Measurements from ENCODE around the gene GRIN2A. TPM values are rescaled to one million over a fixed set of nuclear protein-coding genes. Genes with fewer than 3 reads are reported as not detected.

Gene GRIN2A
- polyA plus RNA-seq, 4 donors, result 0.13 to 0.27 (median 0.19) TPM; not detected in 1

DNA sequence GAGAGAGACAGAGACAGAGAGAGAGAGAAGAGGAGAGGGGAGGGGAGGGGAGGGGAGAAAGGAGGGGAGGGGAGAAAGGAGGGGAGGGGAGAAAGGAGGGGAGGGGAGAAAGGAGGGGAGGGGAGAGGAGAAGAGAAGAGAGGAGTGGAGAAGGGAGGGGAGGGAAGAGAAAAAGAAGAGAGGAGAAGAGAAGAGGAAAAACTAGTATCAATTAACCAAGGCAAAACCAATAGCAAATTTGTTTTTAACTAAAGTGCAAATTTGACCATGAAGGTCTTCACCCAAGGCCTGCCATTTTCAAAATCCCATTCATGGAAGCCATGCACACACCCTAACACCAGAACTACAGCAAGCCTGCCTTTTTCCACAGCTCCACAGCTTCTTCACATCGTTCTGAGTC is 16.6 kb downstream of the GRIN2A start:
- no peak overlapping the region for H3K27ac ChIP-seq (ENCODE audit: low read depth in 1 of 3, low read length in 2 of 3)
- FAIRE-seq (no peak), DNase-seq (no peak)
- no peak overlapping the region for H3K4me3 ChIP-seq (ENCODE audit: low read depth in 1 of 3, low read length in 3 of 3)
- no peaks in the 10 kb centered on the region for H3K36me3 ChIP-seq (ENCODE audit: control insufficient read depth in 3 of 3, insufficient read depth in 2 of 3, low read depth in 1 of 3, low read length in 3 of 3)
- H3K27me3 ChIP-seq (ENCODE audit: control insufficient read depth in 3 of 3, insufficient read depth in 3 of 3, low read length in 3 of 3), result peaks cover 0 to 3% (median 0%) of the 10 kb centered on the region in 3 donors
- peaks cover 0 to 2% (median 0%) of the 10 kb centered on the region in 3 donors for H3K4me1 ChIP-seq (ENCODE audit: control insufficient read depth in 3 of 3, insufficient read depth in 2 of 3, low read depth in 1 of 3, low read length in 2 of 3)
- H3K9me3 ChIP-seq (ENCODE audit: control insufficient read depth in 2 of 2, insufficient read depth in 1 of 2, low read depth in 1 of 2, low read length in 1 of 2), result peaks cover 0 to 6% of the 10 kb centered on the region in 2 donors
- 70 to 82% (median 77%) methylated on average over 1 of the region's 1 CpG for WGBS, 3 donors

DNA sequence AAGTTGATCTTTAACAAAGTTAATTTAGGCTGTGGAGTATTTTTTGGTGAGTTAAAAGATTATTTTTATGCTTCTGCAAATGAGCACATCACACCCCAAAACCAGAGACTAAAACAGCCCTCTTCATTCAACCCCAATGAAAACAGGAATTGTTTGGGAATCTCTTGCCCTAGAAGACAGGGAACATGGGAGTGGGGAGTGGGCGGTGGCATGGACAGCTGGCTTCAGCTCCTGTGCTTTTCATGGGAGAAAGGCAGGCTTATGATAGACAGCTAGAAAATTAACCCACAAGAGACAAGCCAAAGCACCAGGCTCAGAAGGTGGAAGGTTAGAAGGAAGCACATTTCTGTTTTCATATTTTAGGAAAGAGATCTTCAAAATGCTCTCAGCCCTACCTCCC is 19.2 kb downstream of the GRIN2A start:
- FAIRE-seq, result no peak
- peaks cover 0 to 6% of the 10 kb centered on the region in 2 donors for H3K9me3 ChIP-seq (ENCODE audit: control insufficient read depth in 2 of 2, insufficient read depth in 1 of 2, low read depth in 1 of 2, low read length in 1 of 2)

DNA sequence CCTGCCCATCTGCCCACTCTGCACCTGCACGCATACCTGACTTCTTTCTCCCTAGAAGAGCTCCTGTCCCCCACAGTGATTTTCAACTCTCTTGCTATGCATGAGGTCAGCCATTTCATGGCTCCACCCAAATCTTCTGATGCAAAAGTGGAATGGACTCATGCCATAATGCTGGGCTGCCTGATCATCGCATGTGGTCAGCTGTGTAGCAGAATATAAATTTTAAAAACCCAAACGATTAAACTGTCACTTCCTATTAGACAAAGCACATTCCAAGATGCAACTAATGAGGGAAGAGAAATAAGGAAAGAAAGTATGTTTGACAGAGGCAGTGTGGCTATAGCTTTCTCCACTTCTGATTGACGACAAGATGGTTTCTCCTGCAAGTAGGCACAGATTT is 26.1 kb downstream of the GRIN2A start:
- FAIRE-seq, result no peak
- Histone ChIP-seq H3K36me3 (ENCODE audit: control insufficient read depth in 3 of 3, insufficient read depth in 2 of 3, low read depth in 1 of 3, low read length in 3 of 3) (no peaks in the 10 kb centered on the region), H3K27ac (ENCODE audit: low read depth in 1 of 3, low read length in 2 of 3) (no peak overlapping the region), H3K4me1 (ENCODE audit: control insufficient read depth in 3 of 3, insufficient read depth in 2 of 3, low read depth in 1 of 3, low read length in 2 of 3) (no peaks in the 10 kb centered on the region), H3K4me3 (ENCODE audit: low read depth in 1 of 3, low read length in 3 of 3) (no peak overlapping the region), H3K9me3 (ENCODE audit: control insufficient read depth in 2 of 2, insufficient read depth in 1 of 2, low read depth in 1 of 2, low read length in 1 of 2) (no peaks in the 10 kb centered on the region), H3K27me3 (ENCODE audit: control insufficient read depth in 3 of 3, insufficient read depth in 3 of 3, low read length in 3 of 3) (no peaks in the 10 kb centered on the region)
- 85 to 97% (median 90%) methylated on average over 4 of the region's 4 CpGs for WGBS, 3 donors
- DNase-seq, result no peak

More for the DNA sequence above, 19.2 kb downstream of the GRIN2A start:
- WGBS, 3 donors, result 41 to 68% (median 59%) methylated on average over 1 of the region's 1 CpG
- DNase-seq, result no peak
- Histone ChIP-seq H3K27me3 (ENCODE audit: control insufficient read depth in 3 of 3, insufficient read depth in 3 of 3, low read length in 3 of 3) (peaks cover 0 to 3% (median 0%) of the 10 kb centered on the region in 3 donors), H3K27ac (ENCODE audit: low read depth in 1 of 3, low read length in 2 of 3) (no peak overlapping the region), H3K4me3 (ENCODE audit: low read depth in 1 of 3, low read length in 3 of 3) (no peak overlapping the region), H3K4me1 (ENCODE audit: control insufficient read depth in 3 of 3, insufficient read depth in 2 of 3, low read depth in 1 of 3, low read length in 2 of 3) (no peaks in the 10 kb centered on the region), H3K36me3 (ENCODE audit: control insufficient read depth in 3 of 3, insufficient read depth in 2 of 3, low read depth in 1 of 3, low read length in 3 of 3) (no peaks in the 10 kb centered on the region)

- Histone ChIP-seq H3K4me1 (ENCODE audit: control insufficient read depth in 3 of 3, insufficient read depth in 2 of 3, low read depth in 1 of 3, low read length in 2 of 3) (no peaks in the 10 kb centered on the region), H3K9me3 (ENCODE audit: control insufficient read depth in 2 of 2, insufficient read depth in 1 of 2, low read depth in 1 of 2, low read length in 1 of 2) (no peaks in the 10 kb centered on the region), H3K27ac (ENCODE audit: low read depth in 1 of 3, low read length in 2 of 3) (no peak overlapping the region), H3K36me3 (ENCODE audit: control insufficient read depth in 3 of 3, insufficient read depth in 2 of 3, low read depth in 1 of 3, low read length in 3 of 3) (no peaks in the 10 kb centered on the region), H3K4me3 (ENCODE audit: low read depth in 1 of 3, low read length in 3 of 3) (no peak overlapping the region), H3K27me3 (ENCODE audit: control insufficient read depth in 3 of 3, insufficient read depth in 3 of 3, low read length in 3 of 3) (no peaks in the 10 kb centered on the region)
- 22 to 55% (median 44%) methylated on average over 2 of the region's 2 CpGs for WGBS, 3 donors
- FAIRE-seq (no peak), DNase-seq (no peak)
Measured at GRCh38 chr16:10154389-10154788, 27.8 kb downstream of the GRIN2A start.

- H3K4me1 ChIP-seq (ENCODE audit: control insufficient read depth in 3 of 3, insufficient read depth in 2 of 3, low read depth in 1 of 3, low read length in 2 of 3), result no peaks in the 10 kb centered on the region
- DNase-seq, result no peak
- H3K9me3 ChIP-seq (ENCODE audit: control insufficient read depth in 2 of 2, insufficient read depth in 1 of 2, low read depth in 1 of 2, low read length in 1 of 2), result no peaks in the 10 kb centered on the region
- FAIRE-seq, result no peak
- no peaks in the 10 kb centered on the region for H3K27me3 ChIP-seq (ENCODE audit: control insufficient read depth in 3 of 3, insufficient read depth in 3 of 3, low read length in 3 of 3)
- no peak overlapping the region for H3K27ac ChIP-seq (ENCODE audit: low read depth in 1 of 3, low read length in 2 of 3)
- whole genome bisulfite sequencing, 3 donors, result 84 to 90% (median 88%) methylated on average over 8 of the region's 8 CpGs
- H3K4me3 ChIP-seq (ENCODE audit: low read depth in 1 of 3, low read length in 3 of 3), result no peak overlapping the region
- no peaks in the 10 kb centered on the region for H3K36me3 ChIP-seq (ENCODE audit: control insufficient read depth in 3 of 3, insufficient read depth in 2 of 3, low read depth in 1 of 3, low read length in 3 of 3)
Measured at GRCh38 chr16:10153985-10154384, 28.2 kb downstream of the GRIN2A start.

DNA sequence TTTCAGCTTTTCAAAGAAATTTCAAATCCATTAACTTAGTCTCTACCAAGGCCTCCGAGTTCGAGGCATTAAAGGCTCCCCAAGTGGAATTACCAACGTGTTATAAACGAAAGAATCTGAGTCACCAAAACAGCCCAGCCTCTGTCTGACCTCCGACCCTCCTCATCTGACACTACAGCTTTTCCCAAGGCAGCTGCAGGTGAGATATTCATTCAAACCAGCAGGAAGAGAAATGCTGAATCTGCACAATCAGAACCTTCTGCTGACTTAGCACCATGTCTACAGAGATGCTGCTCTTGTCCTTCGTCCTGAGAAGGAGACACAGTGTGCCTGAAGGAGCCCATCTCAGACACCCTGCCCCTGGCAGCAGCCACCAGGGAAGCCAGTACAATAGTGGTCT is 30.5 kb downstream of the GRIN2A start:
- Histone ChIP-seq H3K27ac (ENCODE audit: low read depth in 1 of 3, low read length in 2 of 3) (no peak overlapping the region), H3K9me3 (ENCODE audit: control insufficient read depth in 2 of 2, insufficient read depth in 1 of 2, low read depth in 1 of 2, low read length in 1 of 2) (no peaks in the 10 kb centered on the region), H3K27me3 (ENCODE audit: control insufficient read depth in 3 of 3, insufficient read depth in 3 of 3, low read length in 3 of 3) (no peaks in the 10 kb centered on the region), H3K4me1 (ENCODE audit: control insufficient read depth in 3 of 3, insufficient read depth in 2 of 3, low read depth in 1 of 3, low read length in 2 of 3) (no peaks in the 10 kb centered on the region), H3K36me3 (ENCODE audit: control insufficient read depth in 3 of 3, insufficient read depth in 2 of 3, low read depth in 1 of 3, low read length in 3 of 3) (no peaks in the 10 kb centered on the region), H3K4me3 (ENCODE audit: low read depth in 1 of 3, low read length in 3 of 3) (no peak overlapping the region)
- FAIRE-seq (no peak), DNase-seq (no peak)
- WGBS, 3 donors, result 35 to 66% (median 46%) methylated on average over 6 of the region's 6 CpGs

DNA sequence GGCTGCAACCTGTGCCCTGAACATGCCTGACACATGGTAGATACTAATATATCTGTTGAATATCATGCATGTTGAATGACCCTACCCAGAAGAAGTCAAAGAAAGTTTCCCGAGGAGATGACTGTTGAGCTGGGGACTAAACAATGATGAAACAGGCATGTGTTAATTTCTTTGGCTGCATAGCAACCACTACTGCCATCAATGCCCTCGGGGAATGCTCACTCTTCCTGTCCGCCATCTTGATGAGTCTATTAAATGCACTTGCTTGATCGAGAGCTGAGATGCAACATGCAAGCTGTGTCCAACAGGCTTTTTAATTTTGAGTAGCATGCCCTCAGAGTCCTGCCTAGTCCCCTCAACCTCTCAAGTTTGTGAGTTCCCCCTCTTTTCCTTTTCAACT is 31.3 kb downstream of the GRIN2A start:
- Histone ChIP-seq H3K27ac (ENCODE audit: low read depth in 1 of 3, low read length in 2 of 3) (no peak overlapping the region), H3K4me3 (ENCODE audit: low read depth in 1 of 3, low read length in 3 of 3) (no peak overlapping the region), H3K4me1 (ENCODE audit: control insufficient read depth in 3 of 3, insufficient read depth in 2 of 3, low read depth in 1 of 3, low read length in 2 of 3) (no peaks in the 10 kb centered on the region), H3K9me3 (ENCODE audit: control insufficient read depth in 2 of 2, insufficient read depth in 1 of 2, low read depth in 1 of 2, low read length in 1 of 2) (no peaks in the 10 kb centered on the region), H3K27me3 (ENCODE audit: control insufficient read depth in 3 of 3, insufficient read depth in 3 of 3, low read length in 3 of 3) (no peaks in the 10 kb centered on the region), H3K36me3 (ENCODE audit: control insufficient read depth in 3 of 3, insufficient read depth in 2 of 3, low read depth in 1 of 3, low read length in 3 of 3) (no peaks in the 10 kb centered on the region)
- FAIRE-seq, result no peak
- no peak for DNase-seq
- WGBS, 3 donors, result 71 to 89% (median 82%) methylated on average over 4 of the region's 4 CpGs

DNA sequence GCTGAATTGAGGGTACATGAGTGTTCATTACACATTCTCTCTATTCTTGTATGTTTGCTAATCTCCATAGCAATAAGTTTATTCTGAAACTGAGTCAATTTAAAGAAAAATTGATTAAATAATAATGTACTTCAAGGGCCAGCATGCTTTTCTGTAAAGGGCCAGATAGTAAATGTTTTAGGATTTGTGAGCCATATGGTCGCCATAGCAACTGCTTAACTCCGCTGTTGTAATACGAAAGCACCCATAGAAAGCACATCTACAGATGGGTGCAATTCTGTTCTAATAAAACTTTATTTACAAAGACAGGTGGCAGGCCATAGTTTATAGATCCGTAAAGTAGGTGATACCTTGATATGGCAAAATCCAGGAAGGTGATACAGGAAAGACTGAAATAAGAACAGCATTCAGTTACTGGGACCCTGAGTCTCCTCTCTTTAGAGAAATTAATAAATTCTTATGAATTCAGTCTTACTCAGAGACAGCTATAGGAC is 36.6 kb downstream of the GRIN2A start:
- Histone ChIP-seq H3K27me3 (ENCODE audit: control insufficient read depth in 3 of 3, insufficient read depth in 3 of 3, low read length in 3 of 3) (no peaks in the 10 kb centered on the region), H3K9me3 (ENCODE audit: control insufficient read depth in 2 of 2, insufficient read depth in 1 of 2, low read depth in 1 of 2, low read length in 1 of 2) (no peaks in the 10 kb centered on the region), H3K27ac (ENCODE audit: low read depth in 1 of 3, low read length in 2 of 3) (no peak overlapping the region), H3K4me1 (ENCODE audit: control insufficient read depth in 3 of 3, insufficient read depth in 2 of 3, low read depth in 1 of 3, low read length in 2 of 3) (peaks cover 0 to 6% (median 0%) of the 10 kb centered on the region in 3 donors), H3K4me3 (ENCODE audit: low read depth in 1 of 3, low read length in 3 of 3) (no peak overlapping the region), H3K36me3 (ENCODE audit: control insufficient read depth in 3 of 3, insufficient read depth in 2 of 3, low read depth in 1 of 3, low read length in 3 of 3) (no peaks in the 10 kb centered on the region)
- no peak for FAIRE-seq
- DNase-seq, result no peak
- 70 to 73% (median 70%) methylated on average over 4 of the region's 4 CpGs for WGBS, 3 donors

GRCh38 chr16:10141671-10142070 is 40.6 kb downstream of the GRIN2A start:
- DNase-seq, result peak in 1 of 2 donors; percentile 60
- no peak for FAIRE-seq

More at GRCh38 chr16:10141671-10142070, 40.6 kb downstream of the GRIN2A start:
- Histone ChIP-seq H3K36me3 (ENCODE audit: control insufficient read depth in 3 of 3, insufficient read depth in 2 of 3, low read depth in 1 of 3, low read length in 3 of 3) (no peaks in the 10 kb centered on the region), H3K27me3 (ENCODE audit: control insufficient read depth in 3 of 3, insufficient read depth in 3 of 3, low read length in 3 of 3) (no peaks in the 10 kb centered on the region), H3K4me3 (ENCODE audit: low read depth in 1 of 3, low read length in 3 of 3) (no peak overlapping the region), H3K9me3 (ENCODE audit: control insufficient read depth in 2 of 2, insufficient read depth in 1 of 2, low read depth in 1 of 2, low read length in 1 of 2) (no peaks in the 10 kb centered on the region), H3K27ac (ENCODE audit: low read depth in 1 of 3, low read length in 2 of 3) (peak overlapping the region in 1 of 3 donors; percentile 29), H3K4me1 (ENCODE audit: control insufficient read depth in 3 of 3, insufficient read depth in 2 of 3, low read depth in 1 of 3, low read length in 2 of 3) (peaks cover 3 to 11% (median 9%) of the 10 kb centered on the region in 3 donors)
